T-helper 2 cell (primary cell): ENCODE results near the gene ARHGAP27.
A peak's percentile ranks its signal among the peaks of the same experiment; 100 is the strongest.

Experiments
- DNase-seq, 5 experiments: peaks; one replicate each; pipeline versions ENCODE4 v3.0.0 to v3.0.0-alpha.2; 2012 to 2022

ARHGAP27 gene

DNA sequence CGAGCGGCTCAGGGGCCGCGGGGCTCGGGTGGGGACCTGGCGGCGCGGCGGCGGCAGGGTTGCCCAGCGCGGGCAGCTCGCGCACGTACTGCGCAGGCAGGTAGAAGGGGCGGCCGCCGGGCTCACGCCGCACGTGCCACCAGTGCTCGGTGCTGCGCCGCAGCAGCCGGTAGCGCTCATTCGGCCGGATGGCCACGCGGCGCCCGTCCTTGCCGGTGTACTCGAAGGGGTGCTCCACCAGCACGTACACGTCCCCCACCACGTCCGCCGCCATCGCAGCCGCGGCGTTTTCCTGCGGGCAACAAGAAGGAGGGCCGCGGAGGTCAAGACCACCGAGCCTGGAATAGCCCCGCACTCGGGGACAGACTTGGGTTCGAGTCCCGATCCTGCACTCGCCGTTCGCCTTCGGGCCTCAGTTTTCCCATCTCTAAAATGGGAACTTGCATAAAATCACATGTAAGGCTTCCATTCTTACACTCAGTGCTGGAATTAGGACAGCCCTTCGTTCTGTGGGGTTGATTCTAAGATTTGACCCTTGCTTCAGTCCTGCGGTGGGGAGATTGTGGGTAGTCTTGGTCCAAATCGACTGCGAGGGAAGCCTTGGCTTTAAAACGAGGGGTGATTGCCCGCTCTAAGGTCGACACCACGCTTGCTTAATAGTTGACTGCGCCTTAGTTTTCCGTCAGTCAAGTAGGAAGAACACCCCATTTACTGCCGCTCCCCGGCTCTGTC lies 2.5 kb downstream of the ARHGAP27 start:
- no peak for DNase-seq

DNA sequence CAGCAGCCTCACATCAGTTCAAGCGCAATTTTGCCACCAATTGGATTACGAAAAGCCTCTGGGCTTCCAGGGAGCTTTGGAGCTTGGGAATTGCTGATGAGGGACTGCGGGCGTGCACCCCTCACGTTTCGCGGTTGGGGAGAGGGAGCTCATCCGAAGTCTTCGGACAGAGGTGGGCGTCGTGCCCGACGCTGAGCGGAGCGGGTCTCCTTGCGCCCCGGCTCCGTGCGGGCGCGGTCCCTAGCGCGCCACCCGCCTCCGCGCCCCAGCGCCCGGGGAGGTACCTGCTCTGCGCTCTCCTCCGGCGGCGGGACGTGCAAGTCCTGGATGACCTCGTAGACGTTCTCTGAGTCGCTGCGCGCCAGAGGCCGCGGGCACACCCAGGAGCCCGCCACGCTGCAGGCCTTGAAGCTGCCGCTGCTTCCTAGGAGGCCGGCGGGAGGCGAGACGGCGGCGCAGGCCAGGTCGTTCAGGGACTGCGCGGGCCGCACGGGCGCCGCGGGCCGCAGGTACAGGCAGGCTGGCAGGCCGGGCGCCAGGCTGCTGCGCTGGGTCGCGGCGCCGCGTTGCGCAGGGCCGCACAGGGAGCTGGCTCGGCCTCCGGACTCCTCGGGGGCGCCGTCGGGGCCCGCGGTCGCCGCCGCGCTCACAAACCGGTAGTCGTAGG lies 3.2 kb downstream of the ARHGAP27 start:
- no peak for DNase-seq

DNA sequence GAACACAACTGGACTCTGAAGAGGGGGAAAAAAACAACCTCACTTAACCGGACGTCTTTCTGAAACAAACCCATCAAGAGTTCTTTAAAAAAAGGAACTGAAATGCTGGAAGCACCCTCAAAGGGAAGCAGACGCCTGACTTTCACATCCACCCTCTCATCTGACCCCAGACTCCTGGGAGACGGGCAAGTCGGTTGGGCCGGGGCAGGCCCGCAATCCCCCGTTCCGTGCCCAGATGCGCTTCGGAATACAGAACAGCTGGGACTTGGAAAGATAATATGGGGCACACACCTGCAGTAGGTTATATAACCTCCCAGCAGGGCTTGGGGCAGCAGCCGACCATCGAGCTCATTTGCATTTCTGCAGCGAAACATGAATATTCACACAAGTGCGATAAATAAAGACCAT lies 3.7 kb downstream of the ARHGAP27 start:
- DNase-seq: no peak

DNA sequence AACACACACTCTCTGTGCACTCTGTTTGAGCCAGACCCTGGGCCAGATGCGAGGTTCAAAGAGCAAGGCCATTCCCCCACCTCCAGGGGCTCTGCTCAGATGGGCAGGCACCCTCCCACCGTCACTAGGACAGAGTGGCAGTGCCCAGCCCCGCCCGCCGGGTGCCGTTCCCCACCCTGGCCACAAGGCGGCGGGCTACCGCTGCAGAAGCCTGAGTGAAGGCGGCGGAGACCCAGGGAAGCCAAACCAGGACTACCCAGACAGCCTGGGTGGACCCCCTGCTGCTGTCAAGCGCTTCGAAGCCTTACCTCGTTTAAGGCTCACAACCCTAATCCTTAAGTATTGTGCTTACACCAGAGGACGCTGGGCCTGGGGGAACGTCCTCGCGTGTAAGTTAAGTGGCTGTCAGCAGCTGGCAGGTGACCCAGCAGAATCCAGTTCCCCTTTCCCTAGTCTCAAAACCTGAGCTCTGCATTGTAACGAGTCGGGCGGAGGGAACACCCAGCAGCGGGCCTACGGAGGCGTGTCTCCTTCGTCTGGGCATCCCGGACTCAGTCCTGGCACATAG lies 4.5 kb downstream of the ARHGAP27 start:
- peak; percentile 62 to 71 (median 66) for DNase-seq

DNA sequence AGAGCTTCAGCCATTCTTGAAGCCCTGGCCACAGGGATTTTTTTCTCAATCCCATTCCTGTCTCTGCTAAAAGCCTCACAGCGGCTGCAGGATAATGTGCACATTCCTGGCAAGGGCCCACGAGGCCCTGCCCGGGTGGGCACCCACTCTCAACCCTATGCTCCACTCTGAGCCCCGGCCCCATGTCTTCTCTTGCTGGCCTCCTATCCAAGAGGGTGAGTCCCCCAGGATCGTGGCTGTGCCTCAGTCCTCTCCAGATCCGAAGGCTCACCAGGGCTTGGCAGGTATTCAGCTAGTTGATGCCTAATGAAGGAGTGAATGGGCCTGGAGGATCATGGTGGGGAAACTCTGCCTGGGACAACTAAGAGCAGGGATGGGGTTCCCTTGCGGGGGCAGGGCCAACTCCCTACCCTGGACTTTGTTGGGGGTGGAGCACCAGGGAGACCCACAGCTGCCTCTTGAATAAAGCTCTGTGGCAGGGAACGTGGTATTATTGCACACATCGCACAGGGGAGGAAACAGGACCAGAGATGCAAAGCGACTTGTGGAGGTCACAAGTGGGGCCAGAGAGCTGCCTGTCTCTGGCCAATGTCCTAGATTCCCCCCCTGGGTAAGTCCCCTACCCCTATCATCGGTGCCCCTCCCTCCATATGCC lies 5.4 kb downstream of the ARHGAP27 start:
- DNase-seq: no peak

DNA sequence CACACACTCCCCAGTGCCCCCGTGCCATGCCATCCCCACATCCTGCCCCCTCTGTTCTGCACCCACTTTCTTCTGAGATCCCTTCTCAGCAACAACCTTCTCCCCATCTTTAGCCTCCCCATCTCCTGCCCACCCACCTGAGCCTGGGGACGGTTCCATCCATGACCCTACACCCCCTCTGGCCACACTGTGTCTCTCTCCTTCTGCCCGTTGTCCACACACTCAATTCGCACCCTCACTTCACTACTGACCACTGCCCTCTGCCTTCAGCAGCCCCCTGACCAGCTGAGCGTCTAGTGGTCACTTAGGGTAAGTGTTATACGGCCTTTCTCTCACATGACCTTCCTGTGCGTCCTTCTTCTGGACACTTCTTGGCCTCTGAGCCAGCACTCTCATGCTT lies 6.1 kb downstream of the ARHGAP27 start:
- no peak for DNase-seq

DNA sequence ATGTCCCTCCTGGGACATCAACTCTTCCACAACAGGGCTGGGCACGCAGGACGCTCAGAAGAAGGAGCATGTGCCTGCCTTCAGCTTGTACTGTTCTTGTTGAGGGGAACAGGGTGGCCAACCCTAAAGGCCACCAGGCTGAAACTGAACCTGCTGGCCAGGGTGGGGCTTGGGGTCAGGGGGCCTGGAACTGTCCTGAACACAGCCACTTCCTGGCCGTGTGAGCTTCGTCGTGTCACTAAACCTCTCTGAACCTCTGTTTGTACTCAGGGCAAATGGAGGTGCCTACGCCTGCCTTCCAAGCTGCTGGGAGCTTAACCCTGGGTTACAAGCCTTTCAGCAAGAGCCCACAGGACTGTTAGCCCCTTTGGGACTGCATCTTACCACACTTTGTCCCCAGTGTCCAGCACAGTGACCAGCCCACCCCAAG lies 6.7 kb downstream of the ARHGAP27 start:
- DNase-seq: no peak

DNA sequence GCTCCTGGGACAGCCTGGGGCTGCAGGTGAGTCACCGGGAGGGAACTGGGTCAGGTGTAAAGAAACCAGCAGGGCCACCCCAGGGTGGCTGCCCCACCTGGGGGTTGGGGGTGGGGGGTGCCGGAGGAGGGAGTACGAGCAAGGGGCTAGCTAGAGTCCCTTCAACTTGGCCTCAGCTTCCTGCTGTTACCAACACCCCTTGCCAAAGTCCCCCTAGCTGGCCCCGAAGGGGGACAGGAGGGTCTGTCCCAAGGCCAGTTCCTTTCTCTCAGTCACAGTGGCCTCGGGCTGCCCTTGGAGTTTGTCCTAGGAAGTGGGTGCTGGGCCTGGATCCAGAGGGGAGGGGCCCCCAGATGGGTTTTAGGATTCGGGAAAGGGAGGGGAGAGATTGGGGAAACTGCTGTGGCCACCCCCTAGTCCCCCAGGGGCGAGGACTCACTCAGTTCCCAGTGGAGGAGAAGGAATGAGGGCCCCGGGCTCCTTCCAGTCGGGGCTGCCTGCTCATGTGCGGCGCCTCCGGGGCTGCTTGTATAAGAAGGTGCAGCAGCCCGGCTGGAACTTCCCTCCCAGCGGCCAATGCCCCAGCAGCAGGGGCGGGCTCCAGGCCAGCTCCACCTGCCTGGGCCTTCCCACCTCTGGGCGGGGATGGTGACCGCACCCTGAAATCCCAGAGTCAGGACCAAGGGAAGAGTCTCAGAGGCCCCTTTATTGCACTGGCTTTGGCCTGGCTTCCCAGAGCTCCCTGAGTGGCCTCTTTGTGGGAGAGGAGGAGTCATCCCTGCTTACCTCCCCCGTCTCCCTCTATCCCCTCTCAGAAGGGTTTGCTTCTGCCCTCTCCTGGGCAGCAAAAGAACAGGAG lies 7.3 kb downstream of the ARHGAP27 start:
- DNase-seq: no peak

DNA sequence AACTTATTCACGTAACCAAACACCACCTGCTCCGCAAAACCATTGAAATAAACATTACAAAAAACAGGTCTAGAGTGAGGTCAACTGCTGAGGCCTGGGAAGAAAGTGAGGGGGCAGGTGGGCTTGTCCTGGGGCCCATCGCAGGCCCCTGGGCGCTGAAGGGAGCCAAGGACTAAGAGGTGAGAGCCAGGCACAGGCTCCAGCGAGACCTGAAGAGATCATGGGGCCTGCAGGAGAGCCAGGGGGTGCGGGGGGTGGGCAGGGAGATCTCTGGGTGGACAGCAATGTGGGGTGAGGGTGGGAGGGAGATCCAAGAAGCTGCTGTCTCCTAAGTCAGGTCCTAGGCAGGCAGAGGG lies 7.9 kb downstream of the ARHGAP27 start:
- DNase-seq: no peak

DNA sequence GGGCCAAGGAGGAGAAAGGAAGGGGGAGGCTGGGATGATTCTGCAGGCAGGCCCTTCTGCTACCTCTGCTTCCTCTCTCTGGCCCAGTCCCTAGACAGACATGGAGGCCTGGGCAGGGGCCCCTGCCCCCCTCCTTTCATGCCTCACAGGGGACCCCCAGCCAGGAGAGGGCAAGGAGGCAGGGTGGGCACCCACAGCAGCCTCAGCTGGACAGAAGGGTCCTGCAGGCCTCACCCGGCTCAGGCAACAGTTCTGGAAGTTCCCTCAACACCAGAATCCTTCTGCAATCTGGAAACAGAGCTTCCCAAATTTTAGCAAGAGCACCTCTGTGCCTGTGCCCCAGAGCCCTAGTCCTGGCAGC lies 8.7 kb downstream of the ARHGAP27 start:
- DNase-seq: no peak

DNA sequence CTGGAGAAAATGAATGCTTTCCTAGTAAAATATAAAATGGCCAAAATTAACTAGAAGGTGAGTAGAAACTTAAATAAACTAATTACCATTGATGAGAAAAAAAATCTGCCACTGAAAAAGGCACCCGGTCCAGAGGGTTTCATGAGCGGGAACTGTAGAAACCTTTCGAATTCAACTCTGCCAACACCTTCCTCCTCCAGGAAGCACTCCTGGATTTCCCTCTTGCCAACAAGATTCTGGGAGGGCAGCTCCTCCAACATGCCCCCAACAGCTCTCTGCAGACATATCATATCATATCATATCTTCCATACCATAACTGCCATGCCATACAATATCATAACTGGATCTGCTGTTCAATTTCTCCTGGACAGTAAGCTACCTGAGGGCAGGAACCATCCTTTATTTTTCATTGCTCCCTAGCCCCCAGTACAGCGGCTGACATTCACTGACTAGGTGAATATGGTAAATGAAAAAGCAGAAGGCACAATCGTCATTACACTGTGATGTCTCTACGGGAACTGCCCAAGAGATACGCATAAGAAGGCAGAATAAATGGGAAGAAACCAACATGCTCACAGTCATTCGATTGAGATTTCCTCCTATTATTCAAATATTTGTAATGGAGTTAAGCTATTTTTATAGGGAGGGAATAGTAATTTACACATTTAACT lies 9.2 kb downstream of the ARHGAP27 start:
- no peak for DNase-seq

DNA sequence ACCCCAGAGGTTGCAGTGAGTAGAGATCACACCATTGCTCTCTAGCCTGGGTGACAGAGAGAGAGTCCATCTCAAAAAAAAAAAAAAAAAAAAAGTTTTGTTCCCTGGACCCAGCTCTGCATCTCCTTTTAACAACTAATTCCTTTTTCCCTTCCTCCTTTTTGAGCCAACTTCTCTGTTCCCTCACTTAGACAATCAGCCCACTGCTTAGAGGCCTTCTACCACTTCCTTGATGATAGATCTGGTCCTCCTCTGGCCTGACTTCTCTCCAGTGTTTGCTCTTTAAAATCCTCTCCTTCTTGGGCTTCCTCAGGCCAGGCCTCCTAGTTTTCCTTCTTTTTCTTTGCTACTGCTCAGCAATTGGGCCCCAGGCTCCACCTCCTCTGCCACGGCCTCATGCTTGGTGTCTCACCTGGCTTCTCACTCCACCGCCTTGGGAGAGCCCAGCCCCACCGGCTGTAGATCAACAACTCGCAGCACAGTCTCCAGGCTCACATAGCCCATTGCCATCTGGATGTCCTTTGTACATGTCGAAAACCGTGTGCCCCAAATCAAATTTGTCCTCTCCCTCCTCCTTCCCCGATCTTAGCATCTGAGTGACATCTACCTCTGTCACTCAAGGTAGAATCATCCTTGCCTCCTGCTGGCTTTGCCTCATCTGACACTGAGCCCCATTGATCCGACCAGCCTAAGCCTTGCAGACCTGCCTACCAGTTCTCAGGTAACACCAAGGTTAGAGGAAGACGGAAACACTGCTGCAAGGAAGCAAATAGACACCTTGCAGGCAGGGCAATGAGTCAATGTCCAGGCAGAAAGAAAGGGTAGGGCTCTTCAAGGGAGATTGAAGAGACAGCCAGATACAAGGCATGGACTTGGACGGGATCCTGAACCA lies 17.4 kb downstream of the ARHGAP27 start:
- no peak for DNase-seq

DNA sequence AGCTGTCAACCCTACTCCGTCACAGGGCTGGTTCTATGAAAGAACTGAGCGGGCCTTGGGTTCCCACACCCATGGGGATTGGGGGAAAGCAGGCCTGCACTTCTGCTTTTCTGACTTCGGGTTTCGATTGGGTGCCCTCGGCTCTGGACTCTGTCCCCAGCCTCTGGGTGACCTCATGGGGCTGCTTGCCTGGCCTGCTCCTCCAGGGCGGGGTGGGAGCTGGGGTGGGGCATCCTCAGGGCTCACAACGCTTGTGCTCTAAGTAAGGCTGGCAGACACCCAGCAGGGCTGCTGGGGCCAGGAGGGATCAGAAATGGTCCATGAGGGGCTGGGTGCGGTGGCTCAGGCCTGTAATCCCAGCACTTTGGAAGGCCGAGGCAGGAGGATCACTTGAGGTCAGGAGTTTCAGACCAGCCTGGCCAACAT lies 19.2 kb downstream of the ARHGAP27 start:
- no peak for DNase-seq

DNA sequence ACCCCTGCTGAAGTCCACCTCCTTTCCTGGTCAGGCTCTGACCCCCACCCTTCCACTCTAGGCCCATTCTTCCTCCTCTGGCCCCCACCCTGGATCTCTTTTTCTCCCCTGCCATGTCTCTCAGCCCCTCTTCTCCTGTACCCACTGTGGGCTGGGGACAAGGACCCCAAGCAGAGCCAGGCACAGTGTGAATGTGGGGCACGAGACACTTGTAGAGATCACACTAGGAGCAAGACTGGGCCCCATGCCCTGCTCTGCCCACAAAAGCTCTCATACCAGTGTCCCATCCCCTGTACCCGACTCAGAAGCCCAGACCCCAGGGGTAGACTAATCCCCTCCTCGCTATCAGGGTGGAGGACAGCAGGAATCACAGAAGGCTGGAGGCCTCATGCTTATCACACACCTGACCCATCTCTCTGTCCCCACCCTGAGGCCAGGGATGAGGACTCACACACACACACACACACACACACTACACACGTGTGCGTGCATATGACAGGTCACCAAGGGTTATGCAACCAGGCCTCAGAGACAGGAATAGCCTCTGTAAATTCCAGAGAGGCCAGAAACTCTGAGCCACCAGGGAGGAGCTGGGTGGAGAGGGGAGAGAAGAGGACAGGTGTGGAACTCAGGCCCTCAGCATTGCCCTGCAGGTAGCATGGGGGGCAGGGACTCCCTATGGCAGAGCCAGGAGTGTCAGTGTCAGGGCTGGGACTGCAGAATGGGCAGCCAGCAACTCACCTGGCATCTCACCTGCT lies 21.1 kb downstream of the ARHGAP27 start:
- no peak for DNase-seq

DNA sequence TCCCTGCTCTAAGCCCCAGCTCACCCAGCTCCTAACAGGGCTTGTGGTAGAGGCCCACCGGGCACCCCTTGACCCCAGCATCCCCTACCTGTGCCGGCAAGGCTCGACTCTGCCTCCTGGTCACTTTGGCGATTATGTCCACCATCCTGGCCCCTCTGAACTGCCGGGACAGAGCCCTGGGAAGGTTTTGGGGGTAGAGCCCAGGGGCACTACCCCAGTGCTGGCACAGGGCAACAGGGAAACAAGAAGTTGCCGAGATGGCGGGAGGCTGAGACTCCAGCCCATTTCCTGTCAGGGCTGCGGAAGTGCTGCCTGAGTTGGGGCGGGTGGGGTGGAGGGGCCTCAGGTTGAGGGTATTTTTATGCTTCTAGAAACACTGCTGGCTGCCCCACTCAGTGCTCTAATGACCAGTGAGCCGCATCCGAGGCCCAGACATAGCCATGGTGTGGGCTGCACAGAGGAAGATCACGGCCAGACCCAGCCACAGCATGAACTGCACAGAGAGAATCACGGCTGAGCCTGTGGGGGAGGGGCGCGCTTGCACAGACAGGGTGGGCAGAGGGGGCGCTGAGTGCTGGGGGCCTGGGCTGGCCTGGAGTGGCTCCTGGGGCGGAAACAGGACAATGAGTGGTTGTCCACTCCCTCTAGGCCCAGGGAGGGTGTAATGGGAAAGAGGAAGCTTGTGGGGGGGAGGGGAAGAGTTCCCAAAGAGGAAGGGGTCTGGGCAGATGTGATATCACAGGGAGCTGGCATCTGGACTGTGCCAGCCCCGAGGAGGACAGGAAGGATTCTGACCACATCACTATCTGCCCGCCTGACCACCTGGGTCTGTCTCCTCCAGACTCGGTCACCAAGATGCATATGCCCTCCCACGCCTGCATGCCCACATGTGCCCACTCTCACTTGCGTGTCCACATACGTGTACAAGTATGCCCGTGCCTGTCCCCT lies 22.3 kb downstream of the ARHGAP27 start:
- DNase-seq: peak; percentile 36 to 83 (median 41)

DNA sequence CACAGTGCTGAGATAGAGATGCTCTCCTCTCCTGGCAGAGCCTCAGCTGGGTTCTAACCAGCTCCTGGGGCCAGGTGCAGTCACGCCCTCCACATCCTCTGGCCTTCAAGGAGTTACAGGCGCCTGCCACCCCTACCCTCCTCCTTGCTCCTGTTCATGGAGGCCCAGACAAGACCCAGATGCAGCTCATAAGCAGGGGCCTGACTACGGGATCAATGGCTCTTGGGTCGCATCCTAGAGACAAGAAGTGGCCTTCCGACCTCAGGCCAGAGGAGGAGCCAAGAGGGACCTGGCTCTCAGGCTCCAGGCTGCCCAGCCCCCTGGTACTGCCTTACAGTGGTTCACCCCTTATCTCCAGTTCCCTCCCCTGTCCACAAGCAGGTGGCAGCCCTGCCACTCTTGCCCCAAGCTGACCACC lies 23.0 kb downstream of the ARHGAP27 start:
- DNase-seq: peak in 1 of 5 experiments; percentile 43

DNA sequence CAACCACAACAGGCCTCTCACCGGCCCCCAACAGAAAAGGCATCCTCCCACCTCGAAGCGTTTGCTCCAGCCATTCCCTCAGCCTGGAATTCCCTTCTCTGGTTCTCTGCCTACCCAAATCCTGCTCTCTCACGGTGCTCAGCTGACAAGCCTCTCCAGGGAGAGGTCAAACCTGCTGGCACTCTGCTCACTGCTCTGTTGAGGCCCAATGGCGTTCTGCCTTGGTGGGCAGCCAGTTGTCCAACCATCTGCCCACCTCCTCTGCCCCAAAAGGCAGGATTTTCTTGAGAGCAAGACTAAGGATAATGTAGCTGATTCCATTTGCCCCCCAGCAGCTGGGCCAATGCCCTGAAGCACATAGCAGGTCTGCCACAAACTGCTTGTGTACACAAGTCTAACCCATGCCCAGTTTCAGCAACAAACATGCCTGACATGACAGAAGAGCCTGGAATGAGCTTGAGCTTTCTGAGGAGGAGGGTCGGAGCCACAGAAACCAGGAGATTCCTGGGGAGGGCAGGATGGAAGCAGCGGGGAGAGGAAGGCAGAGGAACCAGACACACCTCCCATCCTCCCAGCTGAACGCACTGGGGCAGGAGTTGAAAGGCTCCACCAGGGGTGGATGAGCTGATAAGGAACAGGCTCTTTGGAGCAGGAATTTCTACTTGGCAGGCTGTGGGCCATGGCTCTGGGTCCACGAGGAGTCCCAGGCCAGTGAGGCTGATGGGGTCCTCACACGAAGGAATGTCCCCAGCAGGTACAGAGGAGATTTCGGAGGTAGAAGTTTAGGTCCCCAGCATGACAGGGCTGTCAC lies 23.9 kb downstream of the ARHGAP27 start:
- no peak for DNase-seq

DNA sequence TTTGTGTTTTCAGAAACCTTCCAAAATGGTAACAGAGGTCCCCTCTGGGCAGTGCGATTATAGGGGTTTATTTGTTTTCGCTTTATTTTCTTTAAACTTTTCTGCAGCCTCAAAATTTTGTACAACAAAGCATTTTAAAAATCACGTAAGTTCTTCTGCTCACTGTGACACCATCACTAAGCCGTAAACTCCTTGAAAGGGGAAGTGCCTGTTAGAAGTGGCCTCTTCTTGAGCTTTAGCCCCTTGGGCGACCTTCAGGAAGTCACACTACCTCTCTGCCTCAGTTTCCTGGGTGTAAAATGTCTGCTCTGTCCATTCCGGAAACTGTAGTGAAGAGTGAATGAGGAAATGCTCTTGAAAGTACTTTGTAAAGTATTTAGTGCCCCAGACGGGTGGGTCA lies 26.6 kb downstream of the ARHGAP27 start:
- DNase-seq: no peak
